HG02678 (cell line): ENCODE measurements around the gene CC2D2A.
"Not testable (repeated sequence)": the region's sequence is repeated elsewhere in the genome, so short reads cannot be mapped to it uniquely, and the experiment has no call there.

ENCODE experiments used
- ATAC-seq: cut with Tn5 transposase; IDR thresholded peaks from one replicate; pipeline ENCODE4 v1.9.1; 2021; ENCODE audit warnings: mild to moderate bottlenecking, moderate library complexity; ENCODE audit not compliant: unreplicated experiment

CC2D2A gene

GRCh38 chr4:15513545-15513944, 43.9 kb downstream of the CC2D2A start:
- ATAC-seq: no peak

GRCh38 chr4:15515106-15515505, 45.4 kb downstream of the CC2D2A start:
- no peak for ATAC-seq

- no peak for ATAC-seq
Observed at GRCh38 chr4:15516494-15516893, 46.8 kb downstream of the CC2D2A start.

DNA sequence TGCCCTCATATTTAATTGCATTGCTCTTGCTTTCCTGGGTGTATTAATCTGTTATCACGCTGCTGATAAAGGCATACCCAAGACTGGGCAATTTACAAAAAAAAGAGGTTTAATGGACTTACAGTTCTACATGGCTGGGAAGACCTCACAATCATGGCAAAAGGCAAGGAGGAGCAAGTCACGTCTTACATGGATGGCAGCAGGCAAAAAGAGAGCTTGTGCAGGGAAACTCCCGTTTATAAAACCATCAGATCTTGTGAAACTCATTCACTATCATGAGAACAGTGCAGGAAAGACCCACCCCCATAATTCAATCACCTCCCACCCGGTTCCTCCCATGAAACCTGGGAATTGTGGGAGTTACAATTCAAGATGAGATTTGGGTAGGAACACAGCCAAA, 48.0 kb downstream of the CC2D2A start:
- not testable (repeated sequence) for ATAC-seq

DNA sequence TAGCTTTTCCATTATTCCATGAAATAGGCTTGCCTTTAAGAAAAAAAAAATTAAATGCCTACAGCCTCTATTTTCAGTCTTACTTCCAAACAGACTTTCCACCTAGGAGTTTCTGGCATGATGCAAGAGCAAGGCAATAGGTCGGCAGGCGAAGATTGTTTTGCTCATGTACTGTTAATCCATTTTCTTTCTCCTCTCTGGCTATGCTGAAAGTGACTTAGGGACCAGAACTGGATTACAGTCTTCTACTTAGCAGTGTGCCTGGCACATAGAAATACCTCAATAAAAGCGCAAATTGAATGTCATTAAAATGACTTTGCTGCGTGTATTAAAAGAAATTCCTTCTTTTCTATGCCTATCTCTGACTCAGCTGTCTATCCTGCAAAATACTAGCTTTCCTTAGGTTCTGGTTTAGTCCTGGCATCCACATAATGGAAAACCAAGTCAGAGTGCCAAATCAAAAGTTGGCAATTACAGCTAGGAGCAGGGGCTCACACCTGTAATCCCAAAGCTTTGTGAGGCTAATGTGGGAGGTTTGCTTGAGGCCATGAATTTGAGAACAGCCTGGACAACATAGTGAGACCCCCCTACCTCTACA, 51.9 kb downstream of the CC2D2A start:
- ATAC-seq: no peak

GRCh38 chr4:15525080-15525479, 55.4 kb downstream of the CC2D2A start:
- no peak for ATAC-seq

GRCh38 chr4:15526924-15527592, 57.4 kb downstream of the CC2D2A start:
- no peak for ATAC-seq

GRCh38 chr4:15531792-15532191, 62.1 kb downstream of the CC2D2A start:
- no peak for ATAC-seq

DNA sequence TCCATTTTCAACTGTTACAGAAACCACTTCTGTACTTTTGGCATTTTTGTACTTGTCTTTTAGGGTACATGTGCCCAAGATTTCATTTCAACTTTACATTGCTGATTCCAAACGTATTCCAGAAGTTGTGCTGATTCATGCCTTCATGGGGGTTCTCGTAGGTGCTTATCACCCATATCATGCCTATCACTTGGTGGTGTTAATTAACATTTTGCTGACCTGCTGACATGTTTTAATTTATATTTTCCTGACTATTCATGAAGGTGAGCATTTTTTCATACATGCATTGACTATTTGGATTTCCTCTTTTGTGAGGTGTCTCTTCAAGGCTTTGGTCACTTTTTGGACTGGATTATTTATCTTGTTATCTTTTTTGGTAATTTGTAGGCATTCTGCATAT, 64.1 kb downstream of the CC2D2A start:
- no peak for ATAC-seq

DNA sequence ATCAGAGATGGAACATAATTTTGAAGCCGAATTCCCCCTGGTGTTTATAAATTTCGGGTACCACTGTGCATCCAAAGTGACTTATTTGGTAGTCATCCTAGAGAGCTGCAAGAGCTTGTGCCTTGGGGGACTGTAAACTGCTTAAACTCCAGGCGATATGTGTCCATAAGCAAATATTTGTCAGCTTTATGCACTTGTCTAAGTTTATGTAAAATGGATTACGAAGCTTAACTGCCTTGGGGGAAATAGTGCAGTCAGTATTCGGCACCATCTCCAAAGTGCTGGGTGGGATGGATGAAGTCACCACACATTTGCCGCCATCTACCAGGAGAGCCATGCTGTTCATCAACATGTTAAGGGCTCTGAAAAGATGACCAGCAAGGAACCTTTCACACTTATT, 65.9 kb downstream of the CC2D2A start:
- no peak for ATAC-seq

DNA sequence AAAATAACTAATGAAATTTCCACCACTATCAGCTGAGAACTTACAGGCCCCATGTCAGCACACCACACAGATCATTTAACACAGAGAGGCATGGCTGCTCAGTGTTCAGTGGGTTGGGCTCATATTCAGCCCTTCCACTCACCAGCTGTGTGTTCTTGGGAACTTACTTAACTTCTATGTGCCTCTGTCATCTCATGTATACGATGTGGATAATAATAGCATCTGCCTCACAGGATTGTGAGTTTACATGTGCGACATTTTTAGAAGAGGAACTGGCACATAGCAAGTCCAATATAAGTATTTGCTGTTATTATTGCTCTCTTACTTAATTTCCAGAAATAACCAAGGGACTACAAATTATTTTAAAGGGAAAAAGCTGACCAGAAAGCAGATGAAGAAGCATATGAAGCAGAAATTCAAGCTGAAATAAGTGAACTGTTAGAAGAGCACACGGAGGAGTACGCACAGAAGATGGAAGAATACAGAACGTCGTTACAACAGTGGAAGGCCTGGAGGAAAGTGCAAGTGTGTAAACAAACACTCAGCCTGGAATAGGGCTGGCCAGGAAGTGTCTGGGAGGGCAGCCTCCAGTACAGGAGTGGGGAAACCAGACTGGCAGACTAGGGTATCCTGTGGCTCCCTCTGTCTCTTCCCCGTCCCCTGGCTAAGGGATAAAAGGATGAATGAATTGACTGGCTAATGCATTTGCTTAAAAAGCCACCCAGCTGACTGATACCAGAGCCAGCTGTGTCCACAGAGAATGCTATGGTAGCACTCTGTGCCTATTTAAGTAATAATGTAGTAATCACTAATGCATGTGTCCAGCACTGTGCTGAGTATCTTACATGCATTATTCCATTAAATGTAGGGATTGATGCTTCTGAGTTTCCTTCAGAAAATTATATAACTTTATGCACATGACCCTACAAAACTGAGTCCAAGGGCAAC, 67.1 kb downstream of the CC2D2A start:
- no peak for ATAC-seq

- no peak for ATAC-seq
Observed at GRCh38 chr4:15541941-15542340, 72.3 kb downstream of the CC2D2A start.

GRCh38 chr4:15542760-15543159, 73.1 kb downstream of the CC2D2A start:
- no peak for ATAC-seq

- no peak for ATAC-seq
Observed at GRCh38 chr4:15543537-15544247, 74.0 kb downstream of the CC2D2A start.

- ATAC-seq: no peak
Observed at GRCh38 chr4:15544248-15544729, 74.6 kb downstream of the CC2D2A start.

GRCh38 chr4:15545371-15545770, 75.7 kb downstream of the CC2D2A start:
- ATAC-seq: no peak

- ATAC-seq: peak; percentile 57
Observed at GRCh38 chr4:15547392-15547791, 77.7 kb downstream of the CC2D2A start.

GRCh38 chr4:15550491-15550890, 80.8 kb downstream of the CC2D2A start:
- no peak for ATAC-seq

DNA sequence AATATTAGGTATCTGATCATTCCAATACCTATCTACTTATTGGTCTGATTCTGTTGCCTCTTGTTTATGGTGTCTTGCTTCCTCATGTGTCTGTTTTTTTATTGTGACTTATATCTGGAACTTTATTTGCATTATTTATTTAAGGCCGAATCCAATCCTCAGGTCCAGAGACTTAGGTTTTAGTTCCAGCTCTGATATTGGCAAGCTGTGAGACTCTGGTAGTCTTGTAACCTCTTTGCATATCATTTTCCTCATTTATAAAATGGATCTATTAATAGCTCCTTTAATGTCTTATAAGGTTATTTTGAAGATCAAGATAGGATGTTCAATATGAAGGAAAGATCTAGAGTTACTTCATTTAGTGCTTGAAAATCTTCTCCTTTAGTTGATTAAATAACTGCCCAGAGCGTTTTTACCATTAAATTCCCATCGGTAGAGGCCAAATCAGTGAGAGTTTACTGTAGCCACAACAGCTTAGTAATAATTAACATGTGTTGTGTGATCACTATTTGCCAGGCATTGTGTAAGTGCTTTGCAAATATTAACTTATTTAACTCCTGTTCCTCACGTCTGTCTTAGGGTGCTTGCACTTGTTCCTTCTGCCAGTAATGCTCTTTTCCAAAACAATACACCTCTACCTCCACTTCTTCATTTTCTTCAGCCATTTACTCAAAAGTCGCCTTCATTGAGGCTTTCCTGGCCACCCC, 82.2 kb downstream of the CC2D2A start:
- ATAC-seq: no peak
